ENCODE measurements around the gene ASPG. TPM values are rescaled to one million over a fixed set of nuclear protein-coding genes. Genes with fewer than 3 reads are reported as not detected.

The ASPG gene
- total and polyA plus RNA-seq, 8 donors = 0.16 to 0.68 (median 0.23) TPM; not detected in 2

DNA sequence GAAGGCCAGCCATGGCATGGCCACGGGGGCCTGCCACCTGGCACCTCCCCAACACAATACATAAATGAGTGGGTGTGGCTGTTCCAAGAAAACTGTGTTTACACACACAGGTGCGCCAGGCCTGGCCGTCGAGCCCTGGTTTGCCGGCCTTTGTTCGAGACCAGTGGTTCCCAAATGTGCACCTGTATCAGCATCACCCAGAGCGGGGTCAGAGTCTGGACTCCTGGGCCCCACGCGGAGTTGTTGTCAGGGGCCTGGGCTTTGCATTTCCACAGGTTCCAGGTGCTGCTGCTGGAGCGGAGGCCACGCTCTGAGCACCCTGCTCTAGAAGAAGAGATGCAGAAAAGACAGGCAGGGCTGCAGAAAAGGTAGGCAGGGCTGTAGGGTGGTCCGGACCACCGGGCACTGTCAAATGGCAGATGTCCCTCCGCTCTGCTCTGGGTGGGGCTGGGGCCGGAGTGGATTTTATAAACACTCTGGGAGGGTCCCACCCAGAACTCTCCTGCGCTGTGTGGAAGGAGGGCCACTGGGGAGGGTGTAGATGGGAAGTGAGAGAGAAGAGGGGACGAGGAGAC lies 4.2 kb upstream of the ASPG start:
- intact Hi-C loops (cut with DNase I) = no loop called here
- Histone ChIP-seq H3K27me3 (no peaks in the 10 kb centered on the region), H3K9me3 (no peaks in the 10 kb centered on the region), H3K36me3 (no peaks in the 10 kb centered on the region), H3K4me1 (no peaks in the 10 kb centered on the region), H3K4me3 (no peak overlapping the region), H3K27ac (no peak overlapping the region)
- no peak for FAIRE-seq
- ATAC-seq = no peak
- TF ChIP-seq, protein P1, sequence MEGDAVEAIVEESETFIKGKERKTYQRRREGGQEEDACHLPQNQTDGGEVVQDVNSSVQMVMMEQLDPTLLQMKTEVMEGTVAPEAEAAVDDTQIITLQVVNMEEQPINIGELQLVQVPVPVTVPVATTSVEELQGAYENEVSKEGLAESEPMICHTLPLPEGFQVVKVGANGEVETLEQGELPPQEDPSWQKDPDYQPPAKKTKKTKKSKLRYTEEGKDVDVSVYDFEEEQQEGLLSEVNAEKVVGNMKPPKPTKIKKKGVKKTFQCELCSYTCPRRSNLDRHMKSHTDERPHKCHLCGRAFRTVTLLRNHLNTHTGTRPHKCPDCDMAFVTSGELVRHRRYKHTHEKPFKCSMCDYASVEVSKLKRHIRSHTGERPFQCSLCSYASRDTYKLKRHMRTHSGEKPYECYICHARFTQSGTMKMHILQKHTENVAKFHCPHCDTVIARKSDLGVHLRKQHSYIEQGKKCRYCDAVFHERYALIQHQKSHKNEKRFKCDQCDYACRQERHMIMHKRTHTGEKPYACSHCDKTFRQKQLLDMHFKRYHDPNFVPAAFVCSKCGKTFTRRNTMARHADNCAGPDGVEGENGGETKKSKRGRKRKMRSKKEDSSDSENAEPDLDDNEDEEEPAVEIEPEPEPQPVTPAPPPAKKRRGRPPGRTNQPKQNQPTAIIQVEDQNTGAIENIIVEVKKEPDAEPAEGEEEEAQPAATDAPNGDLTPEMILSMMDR (IDR thresholded peaks at IDR 0.05) = no peak
- peak in 3 of 6 donors; percentile 14 to 63 (median 15) for DNase-seq
- 69 to 71% methylated on average over 17 of the region's 17 CpGs for WGBS, 2 donors

DNA sequence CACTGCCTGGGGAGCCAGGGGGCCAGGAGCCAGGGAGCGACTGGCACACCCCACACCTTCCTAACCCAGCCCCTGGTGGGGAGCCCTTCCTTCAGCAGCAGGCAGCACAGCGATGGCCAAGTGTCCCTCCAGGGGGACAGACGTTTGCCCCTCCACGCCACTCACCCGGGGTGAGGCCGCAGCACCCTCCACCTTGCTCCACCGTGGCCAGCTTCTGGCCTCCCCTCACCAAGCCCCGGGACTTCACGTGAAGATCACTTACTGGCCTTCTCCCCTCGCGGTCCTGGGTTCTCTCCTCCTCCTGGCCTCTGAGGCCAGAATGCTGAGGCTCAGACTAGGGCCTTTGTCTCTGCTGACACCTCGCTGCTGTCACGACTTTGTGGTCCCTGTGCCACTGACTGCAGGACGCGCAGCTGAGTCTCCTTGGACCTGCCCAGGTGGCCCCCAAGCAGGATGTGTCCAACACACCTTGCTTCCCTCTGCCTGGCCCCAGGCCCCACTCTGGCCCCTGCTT lies 3.5 kb upstream of the ASPG start:
- intact Hi-C loops (cut with DNase I) = no loop called here
- no peak for FAIRE-seq
- Histone ChIP-seq H3K27ac (no peak overlapping the region), H3K9me3 (no peaks in the 10 kb centered on the region), H3K4me1 (no peaks in the 10 kb centered on the region), H3K27me3 (no peaks in the 10 kb centered on the region), H3K4me3 (no peak overlapping the region), H3K36me3 (no peaks in the 10 kb centered on the region)
- WGBS, 2 donors = 86 to 92% methylated on average over 13 to 15 of the region's 15 CpGs
- peak in 3 of 6 donors; percentile 12 to 69 (median 30) for DNase-seq
- ATAC-seq = no peak
- TF ChIP-seq, protein P1 (IDR thresholded peaks at IDR 0.05) = no peak

DNA sequence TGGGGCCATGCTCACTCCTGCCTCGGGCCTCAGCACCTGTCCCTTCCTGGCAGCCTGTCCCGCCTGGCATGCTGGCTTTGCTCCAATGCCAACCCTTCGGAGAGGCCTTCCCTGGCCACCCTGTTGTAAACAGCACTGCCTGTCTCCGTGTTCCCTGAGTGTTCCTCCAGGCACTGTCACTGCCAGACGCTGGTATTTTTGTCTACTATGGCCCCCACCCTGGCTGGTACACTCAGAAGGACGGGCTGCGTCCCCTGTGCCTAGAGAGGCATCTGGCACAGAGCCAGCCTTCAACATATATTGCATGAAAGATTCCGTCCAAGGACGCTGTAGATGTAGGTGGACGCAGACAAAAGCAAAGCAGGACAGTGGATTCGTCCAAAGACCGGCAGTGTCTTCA lies 2.7 kb upstream of the ASPG start:
- no peak overlapping the region for H3K27ac ChIP-seq
- ATAC-seq = peak; percentile 50 to 76 (median 66)

DNA sequence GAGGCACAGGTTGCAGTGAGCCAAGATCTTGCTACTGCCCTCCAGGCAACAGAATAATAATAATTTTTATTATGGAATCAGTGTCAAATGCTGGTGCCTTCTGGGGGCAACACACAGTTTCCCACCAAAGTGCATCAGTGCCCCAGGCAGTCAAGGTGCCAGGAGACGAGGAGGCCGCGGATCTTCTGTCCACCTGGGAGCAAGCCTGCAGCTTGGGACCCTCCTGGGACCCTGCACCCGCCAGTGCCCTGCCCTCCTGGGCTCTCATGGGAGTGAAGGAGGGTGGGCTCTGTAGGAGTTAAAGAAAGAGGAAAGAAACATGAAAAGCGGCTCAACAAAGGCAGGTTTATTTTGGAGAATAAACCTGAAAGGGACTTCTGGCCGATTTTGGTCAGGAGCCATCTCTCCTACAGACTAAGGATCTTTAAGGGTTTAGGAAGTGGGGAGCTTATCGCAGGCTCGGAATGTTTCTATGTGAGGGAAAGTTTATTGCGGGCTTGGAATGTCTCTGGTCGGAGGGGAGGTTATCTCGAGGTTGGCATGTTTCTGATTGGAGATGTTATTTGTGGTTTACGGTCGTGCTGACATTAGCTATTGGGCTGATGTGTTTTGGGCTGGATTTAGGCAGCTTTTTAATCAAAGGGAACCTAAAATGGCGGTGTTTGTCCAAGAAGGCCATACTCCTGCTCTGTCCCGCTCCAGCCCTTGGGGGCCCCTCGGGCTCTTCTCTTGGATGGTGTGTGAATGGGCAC lies 1.1 kb upstream of the ASPG start:
- no peaks in the 10 kb centered on the region for H3K36me3 ChIP-seq
- TF ChIP-seq, protein P1 (IDR thresholded peaks at IDR 0.05) = no peak
- 83 to 87% methylated on average over 16 of the region's 16 CpGs for WGBS, 2 donors
- no peaks in the 10 kb centered on the region for H3K9me3 ChIP-seq
- ATAC-seq (no peak), DNase-seq (no peak), FAIRE-seq (no peak)
- no peaks in the 10 kb centered on the region for H3K4me1 ChIP-seq
- H3K27ac ChIP-seq = no peak overlapping the region
- no peak overlapping the region for H3K4me3 ChIP-seq
- intact Hi-C loops (cut with DNase I) = no loop called here
- H3K27me3 ChIP-seq = no peaks in the 10 kb centered on the region

More for the DNA sequence above, 2.7 kb upstream of the ASPG start:
- TF ChIP-seq, protein P1 (IDR thresholded peaks at IDR 0.05) = no peak
- no peak overlapping the region for H3K4me3 ChIP-seq
- no peaks in the 10 kb centered on the region for H3K9me3 ChIP-seq
- DNase-seq (peak; percentile 66 to 91 (median 78)), FAIRE-seq (no peak)
- no peaks in the 10 kb centered on the region for H3K36me3 ChIP-seq
- no peaks in the 10 kb centered on the region for H3K4me1 ChIP-seq
- 22 to 27% methylated on average over 12 of the region's 12 CpGs for WGBS, 2 donors
- H3K27me3 ChIP-seq = no peaks in the 10 kb centered on the region
- intact Hi-C loops (cut with DNase I) = no loop called here

DNA sequence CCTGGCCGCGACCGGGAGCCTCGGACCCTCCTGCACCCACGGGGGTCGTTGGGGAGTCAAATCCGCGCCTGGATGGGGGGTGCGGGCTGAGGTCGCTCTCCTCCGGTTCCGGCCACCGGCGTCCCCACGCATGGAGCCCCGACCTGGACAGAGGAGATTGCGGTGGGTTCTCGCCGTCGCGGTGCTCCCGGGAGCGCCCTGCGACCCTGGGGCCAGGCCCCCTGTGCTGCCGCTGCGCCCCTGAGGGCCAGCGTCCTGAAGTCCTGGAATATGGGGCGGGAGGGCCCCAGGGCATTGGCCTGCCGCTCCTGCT lies 345 bp downstream of the ASPG start:
- intact Hi-C loops (cut with DNase I) = no loop called here
- no peaks in the 10 kb centered on the region for H3K27me3 ChIP-seq
- no peak for FAIRE-seq
- 45 to 50% methylated on average over 23 to 29 of the region's 29 CpGs for WGBS, 2 donors
- H3K4me3 ChIP-seq = no peak overlapping the region
- H3K4me1 ChIP-seq = no peaks in the 10 kb centered on the region
- DNase-seq = peak in 2 of 6 donors; percentile 1 to 7
- H3K36me3 ChIP-seq = no peaks in the 10 kb centered on the region
- no peaks in the 10 kb centered on the region for H3K9me3 ChIP-seq
- TF ChIP-seq, protein P1 (IDR thresholded peaks at IDR 0.05) = no peak
- no peak overlapping the region for H3K27ac ChIP-seq
- ATAC-seq = no peak
